Esophagus squamous epithelium (tissue), 4 donors: Measurements from ENCODE around the gene HOTAIR.

Experiments
- CTCF ChIP-seq, 6 experiments: fragments of 450-650 bp in 4 of 6; fragments of 200-600 bp in 2 of 6; sonication (generic) in 2 of 6; IDR thresholded peaks; one replicate each; pipeline ENCODE4 v1.5.1; 2016 to 2019; ENCODE audit warnings: antibody characterized with exemption in 6 of 6, mild to moderate bottlenecking in 4 of 6, moderate library complexity in 4 of 6
- POLR2A ChIP-seq, 4 donors: fragments of 450-650 bp; IDR thresholded peaks; one replicate each; pipeline ENCODE4 v1.6.1; 2017; ENCODE audit warnings: antibody characterized with exemption in 4 of 4, mild to moderate bottlenecking in 4 of 4, moderate library complexity in 3 of 4

GRCh38 chr12:53931844-53932581, 42.7 kb downstream of the HOTAIR start:
- TF ChIP-seq CTCF (IDR thresholded peaks at IDR 0.05) (no peak), POLR2A (IDR thresholded peaks at IDR 0.05) (no peak)
